AG09309 (cell line): ENCODE data around the gene SLC25A24.

Source experiments
- DNase-seq: peaks from one replicate; pipeline ENCODE4 v3.0.0-alpha.2; 2010; ENCODE audit warnings: low read depth
- H3K4me3 ChIP-seq: 2 replicates; pipeline ENCODE4 v1.5.1; 2011; ENCODE audit warnings: mild to moderate bottlenecking, low read depth, low read length, moderate library complexity; ENCODE audit not compliant: control insufficient read depth
- CTCF ChIP-seq: IDR thresholded peaks from 2 replicates; pipeline ENCODE4 v1.5.1; 2011; ENCODE audit warnings: mild to moderate bottlenecking, low read depth, low read length, inconsistent platforms; ENCODE audit not compliant: insufficient read depth, control insufficient read depth; ENCODE audit errors: missing control alignments

The SLC25A24 gene

GRCh38 chr1:108106775-108107174 is 93.4 kb downstream of the SLC25A24 start:
- no peak overlapping the region for H3K4me3 ChIP-seq
- TF ChIP-seq CTCF: no peak
- DNase-seq: no peak

- DNase-seq: no peak
- no peak for TF ChIP-seq CTCF
- H3K4me3 ChIP-seq: no peak overlapping the region
Observed at GRCh38 chr1:108100148-108100547, 100.0 kb downstream of the SLC25A24 start.

GRCh38 chr1:108097018-108097417 is 103.1 kb downstream of the SLC25A24 start:
- TF ChIP-seq CTCF: no peak
- DNase-seq: no peak
- no peak overlapping the region for H3K4me3 ChIP-seq

GRCh38 chr1:108096089-108096488 is 104.1 kb downstream of the SLC25A24 start:
- TF ChIP-seq CTCF: no peak
- no peak overlapping the region for H3K4me3 ChIP-seq
- DNase-seq: no peak

GRCh38 chr1:108089477-108089876 is 110.7 kb downstream of the SLC25A24 start:
- DNase-seq: no peak
- TF ChIP-seq CTCF: no peak
- H3K4me3 ChIP-seq: no peak overlapping the region

GRCh38 chr1:108085628-108086027 is 114.5 kb downstream of the SLC25A24 start:
- no peak for TF ChIP-seq CTCF
- no peak for DNase-seq
- H3K4me3 ChIP-seq: no peak overlapping the region

- no peak for TF ChIP-seq CTCF
- H3K4me3 ChIP-seq: no peak overlapping the region
- no peak for DNase-seq
Observed at GRCh38 chr1:108084866-108085477, 115.2 kb downstream of the SLC25A24 start.
